Heart left ventricle (tissue), 16 donors: ENCODE results near the gene NLGN2. TPM values are rescaled to one million over a fixed set of nuclear protein-coding genes. Genes with fewer than 3 reads are reported as not detected.
A peak's percentile ranks its signal among the peaks of the same experiment; 100 is the strongest.

ENCODE experiments used
- ATAC-seq, 4 donors: fragments of 200-7000 bp; cut with Tn5 transposase; one replicate each; pipeline ENCODE4 v1.9.1; 2020 to 2022; ENCODE audit warnings: moderate library complexity in 4 of 4, mild to moderate bottlenecking in 3 of 4, moderate number of reproducible peaks in 1 of 4
- DNase-seq, 5 donors: peaks; one replicate each; pipeline ENCODE4 v3.0.0-alpha.2; 2020
- H3K27ac ChIP-seq, 12 donors: fragments of 200-600 bp; sonication (generic) in 4 of 12; one replicate each; pipeline versions ENCODE4 v1.5.0 to v1.8.0; 2016 to 2022; ENCODE audit warnings: mild to moderate bottlenecking in 2 of 12
- H3K27me3 ChIP-seq, 9 donors: fragments of 200-600 bp; sonication (generic) in 2 of 9; one replicate each; pipeline versions ENCODE4 v1.5.1 to v1.8.0; 2016 to 2022; ENCODE audit warnings: mild to moderate bottlenecking in 3 of 9
- H3K36me3 ChIP-seq, 9 donors: fragments of 200-600 bp; sonication (generic) in 2 of 9; one replicate each; pipeline versions ENCODE4 v1.5.0 to v1.8.0; 2018 to 2022; ENCODE audit warnings: mild to moderate bottlenecking in 2 of 9
- H3K4me1 ChIP-seq, 12 donors: fragments of 200-600 bp; sonication (generic) in 4 of 12; one replicate each; pipeline versions ENCODE4 v1.5.0 to v1.8.0; 2016 to 2022; ENCODE audit warnings: mild to moderate bottlenecking in 3 of 12
- H3K4me3 ChIP-seq, 12 donors: fragments of 200-600 bp; sonication (generic) in 4 of 12; one replicate each; pipeline versions ENCODE4 v1.5.0 to v1.8.0; 2017 to 2022; ENCODE audit warnings: mild to moderate bottlenecking in 9 of 12, moderate library complexity in 4 of 12
- H3K9me3 ChIP-seq, 12 donors: fragments of 200-600 bp; sonication (generic) in 4 of 12; one replicate each; pipeline versions ENCODE4 v1.5.0 to v1.8.0; 2016 to 2022; ENCODE audit warnings: mild to moderate bottlenecking in 1 of 12
- POLR2A ChIP-seq, 2 donors: fragments of 450-650 bp; IDR thresholded peaks; one replicate each; pipeline ENCODE4 v1.6.1; 2017; ENCODE audit warnings: antibody characterized with exemption in 2 of 2, mild to moderate bottlenecking in 2 of 2, moderate library complexity in 2 of 2
- WGBS, 4 donors: extraction: QIAGEN DNeasy Blood & Tissue Kit in 2 of 4; methylation state at CpG; one replicate each; pipeline versions ENCODE4 v1.1.5 to v1.1.7; 2013 to 2018; 5-methylcytosine and 5-hydroxymethylcytosine counted together
- intact Hi-C, 10 donors: fragments of 100-400 bp; cut with DNase I; formaldehyde crosslinking; loops; one replicate each; pipeline versions ENCODE4 v1.11.1 to v1.14.2; 2022
- polyA plus RNA-seq, 2 donors: library from polyadenylated mRNA; stranded (reverse); fragments of 200-250 nt; gene quantifications; one replicate each; pipeline ENCODE4 v1.2.3, GENCODE V29; 2013
- total RNA-seq, 9 donors: library from RNA; depleted of rRNA in 2 of 9; stranded (reverse); fragments of >200 nt in 2 of 9; fragmentation: NEBNext Ultra II Directional in 3 of 9; extraction: Animal tissue kit (Norgen Biotek cat#: 25700) in 3 of 9; gene quantifications; one replicate each; pipeline versions ENCODE4 v1.1.0 to v1.2.4, GENCODE V29; 2016 to 2023
- TF ChIP-seq, protein P1 (sequence below), 12 donors: fragments of 200-600 bp; sonication (generic) in 4 of 12; IDR thresholded peaks; one replicate each; pipeline versions ENCODE4 v1.5.0 to v1.8.0; 2018 to 2022; ENCODE audit warnings: antibody characterized with exemption in 12 of 12, mild to moderate bottlenecking in 5 of 12
- donor health status: ischemic (EF 13 %, LVEDD 7.1; RV severe dilation, severe dysfunction).
- donor health status: healthy with polysubstance abuse.
- donor health status: DM: no; HTN: yes; CAD: no.
- donor health status: DM: no; HTN: no; CAD: no.
- donor health status: ischemic (EF 25% LVEDD 6.9; RV normal size, moderate dysfunction).
- donor health status: ischemic (EF 25% LVEDD 5.7; RV mildly dilated, moderate dysfunction).
- donor health status: healthy.
- donor health status: DM: yes; HTN: yes; CAD: no.
- donor health status: ischemic (EF 35%, LVEDD 5.7; RV mildly dilated, moderate dysfunction).
- donor health status: nonischemic (EF 11% LVEDD 7.7; RV severe dilation, severe dysfunction).
- donor health status: DM: yes; HTN: yes; CAD: no.
- donor health status: PGD.
- donor health status: ischemic (EF 29% LVEDD 5.4; RV normal size, mild dysfunction).
- donor health status: nonischemic (EF 23%, LVEDD 6.1; RV moderate dilation, normal function).

The NLGN2 gene
- total and polyA plus RNA-seq, 11 donors, result 3.5 to 12.9 (median 7.3) TPM

DNA sequence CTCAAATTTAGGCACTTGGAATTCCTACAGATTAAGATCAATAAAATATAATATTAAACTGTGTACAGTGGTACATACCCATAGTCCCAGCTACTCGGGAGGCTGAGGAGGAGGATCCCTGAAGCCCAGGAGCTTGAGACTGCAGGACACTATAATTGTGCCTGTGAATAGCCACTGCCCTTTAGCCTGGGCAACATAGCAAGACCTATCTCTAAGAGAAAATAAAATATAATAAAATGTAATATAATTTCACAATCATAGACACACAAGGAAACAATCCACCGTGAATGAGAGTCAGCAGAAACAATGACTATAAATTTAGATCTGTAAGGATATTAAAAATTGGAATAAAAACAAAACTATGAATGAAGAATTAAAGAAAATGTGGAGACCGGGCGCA is 36.8 kb upstream of the NLGN2 start:
- no peaks in the 10 kb centered on the region for H3K9me3 ChIP-seq
- ATAC-seq, result no peak
- DNase-seq, result no peak
- 80 to 91% (median 88%) methylated on average over 4 of the region's 4 CpGs for whole genome bisulfite sequencing, 4 donors
- intact Hi-C loops, result loop anchor here in 1 of 10 donors (10.0 kb wide), 1 partner anchor 54 kb away; the partner anchor contains the start of genes SPEM1, SPEM2 and SPEM3
- TF ChIP-seq, protein P1, sequence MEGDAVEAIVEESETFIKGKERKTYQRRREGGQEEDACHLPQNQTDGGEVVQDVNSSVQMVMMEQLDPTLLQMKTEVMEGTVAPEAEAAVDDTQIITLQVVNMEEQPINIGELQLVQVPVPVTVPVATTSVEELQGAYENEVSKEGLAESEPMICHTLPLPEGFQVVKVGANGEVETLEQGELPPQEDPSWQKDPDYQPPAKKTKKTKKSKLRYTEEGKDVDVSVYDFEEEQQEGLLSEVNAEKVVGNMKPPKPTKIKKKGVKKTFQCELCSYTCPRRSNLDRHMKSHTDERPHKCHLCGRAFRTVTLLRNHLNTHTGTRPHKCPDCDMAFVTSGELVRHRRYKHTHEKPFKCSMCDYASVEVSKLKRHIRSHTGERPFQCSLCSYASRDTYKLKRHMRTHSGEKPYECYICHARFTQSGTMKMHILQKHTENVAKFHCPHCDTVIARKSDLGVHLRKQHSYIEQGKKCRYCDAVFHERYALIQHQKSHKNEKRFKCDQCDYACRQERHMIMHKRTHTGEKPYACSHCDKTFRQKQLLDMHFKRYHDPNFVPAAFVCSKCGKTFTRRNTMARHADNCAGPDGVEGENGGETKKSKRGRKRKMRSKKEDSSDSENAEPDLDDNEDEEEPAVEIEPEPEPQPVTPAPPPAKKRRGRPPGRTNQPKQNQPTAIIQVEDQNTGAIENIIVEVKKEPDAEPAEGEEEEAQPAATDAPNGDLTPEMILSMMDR (IDR thresholded peaks at IDR 0.05), result no peak
- TF ChIP-seq POLR2A (IDR thresholded peaks at IDR 0.05), result no peak
- no peaks in the 10 kb centered on the region for H3K4me1 ChIP-seq
- no peaks in the 10 kb centered on the region for H3K36me3 ChIP-seq
- H3K27ac ChIP-seq, result no peak overlapping the region
- no peak overlapping the region for H3K4me3 ChIP-seq
- peaks cover 0 to 3% (median 0%) of the 10 kb centered on the region in 9 donors for H3K27me3 ChIP-seq

DNA sequence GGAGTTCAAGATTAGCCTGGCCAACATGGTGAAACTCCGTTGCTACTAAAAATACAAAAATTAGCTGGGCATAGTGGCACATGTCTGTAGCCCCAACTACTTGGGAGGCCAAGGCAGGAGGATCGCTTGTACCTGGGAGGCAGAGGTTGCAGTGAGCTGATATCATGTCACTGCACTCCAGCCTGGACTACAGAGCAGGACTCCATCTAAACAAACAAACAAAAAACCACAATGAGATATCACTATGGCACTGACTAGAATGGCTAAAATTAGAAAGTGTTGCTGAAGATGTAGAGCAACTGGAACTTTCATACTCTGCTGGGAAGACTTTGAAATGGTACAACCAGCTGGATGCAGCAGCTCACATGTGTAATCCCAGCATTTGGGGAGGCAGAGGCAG is 33.3 kb upstream of the NLGN2 start:
- no peak overlapping the region for H3K4me3 ChIP-seq
- H3K9me3 ChIP-seq, result peaks cover 0 to 4% (median 0%) of the 10 kb centered on the region in 12 donors
- no peak for ATAC-seq
- intact Hi-C loops, result loop anchor here in 1 of 10 donors (10.0 kb wide), 1 partner anchor 50 kb away; the partner anchor contains the start of genes SPEM1, SPEM2 and SPEM3
- TF ChIP-seq, protein P1 (IDR thresholded peaks at IDR 0.05), result no peak
- H3K36me3 ChIP-seq, result no peaks in the 10 kb centered on the region
- 82 to 93% (median 90%) methylated on average over 2 of the region's 2 CpGs for WGBS, 4 donors
- no peak for DNase-seq
- peaks cover 0 to 11% (median 0%) of the 10 kb centered on the region in 9 donors for H3K27me3 ChIP-seq
- no peak overlapping the region for H3K27ac ChIP-seq
- no peaks in the 10 kb centered on the region for H3K4me1 ChIP-seq

DNA sequence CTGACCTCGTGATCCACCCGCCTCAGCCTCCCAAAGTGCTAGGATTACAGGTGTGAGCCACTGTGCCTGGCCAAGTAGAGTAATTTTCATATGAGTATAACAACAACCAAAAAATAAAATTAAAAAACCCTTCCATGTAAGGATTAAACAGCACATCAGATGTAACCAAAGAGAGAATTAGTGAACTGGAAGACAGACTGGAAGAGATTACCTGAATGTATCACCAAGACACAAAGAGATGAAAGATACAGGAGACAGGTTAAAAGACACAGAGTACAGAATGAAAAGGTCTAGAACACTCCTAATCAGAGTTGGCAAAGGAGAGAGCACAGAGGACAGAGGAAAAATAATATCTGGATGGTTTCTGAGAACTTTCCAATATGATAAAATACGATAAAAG is 28.5 kb upstream of the NLGN2 start:
- 93 to 99% (median 95%) methylated on average over 3 of the region's 3 CpGs for whole genome bisulfite sequencing, 4 donors
- H3K4me1 ChIP-seq, result peaks cover 0 to 31% (median 20%) of the 10 kb centered on the region in 12 donors
- TF ChIP-seq, protein P1 (IDR thresholded peaks at IDR 0.05), result no peak
- no peak for TF ChIP-seq POLR2A (IDR thresholded peaks at IDR 0.05)
- H3K27ac ChIP-seq, result no peak overlapping the region
- DNase-seq, result no peak
- no peak for ATAC-seq
- H3K4me3 ChIP-seq, result no peak overlapping the region
- H3K36me3 ChIP-seq, result no peaks in the 10 kb centered on the region
- peaks cover 0 to 35% (median 11%) of the 10 kb centered on the region in 9 donors for H3K27me3 ChIP-seq
- H3K9me3 ChIP-seq, result peaks cover 0 to 4% (median 0%) of the 10 kb centered on the region in 12 donors
- intact Hi-C loops, result loop anchor here in 1 of 10 donors (10.0 kb wide), 1 partner anchor 46 kb away; the partner anchor contains the start of genes SPEM1, SPEM2 and SPEM3

DNA sequence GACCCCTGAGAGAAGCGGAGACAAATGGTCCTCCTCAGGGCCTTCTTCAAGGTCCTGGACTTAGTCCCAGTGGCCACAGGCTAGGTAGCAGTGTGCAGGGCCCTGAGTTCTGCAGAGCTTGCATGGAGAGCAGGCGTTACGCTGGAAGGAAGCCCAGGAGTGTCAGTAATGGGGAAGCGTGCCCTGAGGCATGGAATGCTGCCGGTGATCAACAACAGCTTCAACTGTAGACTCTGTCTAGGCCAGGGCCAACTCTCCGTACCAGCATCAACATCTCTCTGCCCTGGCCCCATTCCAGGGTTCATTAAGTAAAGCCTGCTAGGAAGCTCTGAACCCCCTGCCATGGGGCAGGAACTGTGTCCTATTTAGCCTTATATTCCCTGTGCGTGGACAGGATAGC is 27.3 kb upstream of the NLGN2 start:
- peak overlapping the region in 11 of 12 donors; percentile 43 to 58 (median 52) for H3K4me3 ChIP-seq
- peaks cover 0 to 41% (median 11%) of the 10 kb centered on the region in 9 donors for H3K27me3 ChIP-seq
- intact Hi-C loops, result no loop called here
- no peak for TF ChIP-seq POLR2A (IDR thresholded peaks at IDR 0.05)
- TF ChIP-seq, protein P1 (IDR thresholded peaks at IDR 0.05), result peak in 1 of 12 donors; percentile 15
- peaks cover 0 to 36% (median 22%) of the 10 kb centered on the region in 12 donors for H3K4me1 ChIP-seq
- DNase-seq (peak in 4 of 5 donors; percentile 59 to 83 (median 74)), ATAC-seq (peak; percentile 83 to 91 (median 86))
- H3K9me3 ChIP-seq, result peaks cover 0 to 4% (median 0%) of the 10 kb centered on the region in 12 donors
- no peaks in the 10 kb centered on the region for H3K36me3 ChIP-seq
- 19 to 29% (median 27%) methylated on average over 6 to 7 of the region's 7 CpGs for WGBS, 4 donors
- H3K27ac ChIP-seq, result peak overlapping the region in 11 of 12 donors; percentile 35 to 73 (median 57)
